Mammary epithelial cell (primary cell): ENCODE data around the gene PTPN9.

Source experiments
- CTCF ChIP-seq, 2 donors: IDR thresholded peaks in 1 of 2; conservative IDR thresholded peaks in 1 of 2; 2 replicates each; pipeline ENCODE4 v1.5.1; 2011 to 2012; ENCODE audit warnings: inconsistent platforms in 2 of 2, low read length in 2 of 2, mild to moderate bottlenecking in 2 of 2, control low read depth in 1 of 2, low read depth in 1 of 2; ENCODE audit not compliant: insufficient read depth in 1 of 2; ENCODE audit errors: extremely low read depth in 1 of 2
- EZH2 ChIP-seq: IDR thresholded peaks from 2 replicates; pipeline ENCODE4 v1.6.1; 2012; ENCODE audit warnings: low read length, inconsistent platforms, borderline replicate concordance

- no peak for TF ChIP-seq CTCF (conservative IDR thresholded peaks at IDR 0.05 in 1 of 2, IDR thresholded peaks at IDR 0.05 in 1 of 2; ENCODE audit: extremely low read depth in 1 of 2, insufficient read depth in 1 of 2, low read depth in 1 of 2, low read length in 2 of 2)
- TF ChIP-seq EZH2 = no peak
Measured at GRCh38 chr15:75622505-75622904, 43.4 kb upstream of the PTPN9 start.
